Hepatocyte (in vitro differentiated cells): Measurements from ENCODE around the gene ZNF75A.

Experiments
- CTCF ChIP-seq: fragments of 200-600 bp; sonication (generic); IDR thresholded peaks from 2 replicates; pipeline ENCODE4 v1.5.1; 2016; ENCODE audit warnings: antibody characterized with exemption, mild to moderate bottlenecking; ENCODE audit not compliant: poor library complexity
- EZH2 ChIP-seq: fragments of 200-600 bp; sonication (generic); IDR thresholded peaks from 2 replicates; pipeline ENCODE4 v1.6.1; 2016; ENCODE audit warnings: antibody characterized with exemption, mild to moderate bottlenecking, borderline replicate concordance
- EZH2phosphoT487 ChIP-seq: fragments of 200-600 bp; sonication (generic); IDR thresholded peaks from one replicate; pipeline ENCODE4 v1.6.1; 2018; ENCODE audit warnings: antibody characterized with exemption, mild to moderate bottlenecking, low read depth, moderate library complexity; ENCODE audit not compliant: unreplicated experiment, severe bottlenecking

DNA sequence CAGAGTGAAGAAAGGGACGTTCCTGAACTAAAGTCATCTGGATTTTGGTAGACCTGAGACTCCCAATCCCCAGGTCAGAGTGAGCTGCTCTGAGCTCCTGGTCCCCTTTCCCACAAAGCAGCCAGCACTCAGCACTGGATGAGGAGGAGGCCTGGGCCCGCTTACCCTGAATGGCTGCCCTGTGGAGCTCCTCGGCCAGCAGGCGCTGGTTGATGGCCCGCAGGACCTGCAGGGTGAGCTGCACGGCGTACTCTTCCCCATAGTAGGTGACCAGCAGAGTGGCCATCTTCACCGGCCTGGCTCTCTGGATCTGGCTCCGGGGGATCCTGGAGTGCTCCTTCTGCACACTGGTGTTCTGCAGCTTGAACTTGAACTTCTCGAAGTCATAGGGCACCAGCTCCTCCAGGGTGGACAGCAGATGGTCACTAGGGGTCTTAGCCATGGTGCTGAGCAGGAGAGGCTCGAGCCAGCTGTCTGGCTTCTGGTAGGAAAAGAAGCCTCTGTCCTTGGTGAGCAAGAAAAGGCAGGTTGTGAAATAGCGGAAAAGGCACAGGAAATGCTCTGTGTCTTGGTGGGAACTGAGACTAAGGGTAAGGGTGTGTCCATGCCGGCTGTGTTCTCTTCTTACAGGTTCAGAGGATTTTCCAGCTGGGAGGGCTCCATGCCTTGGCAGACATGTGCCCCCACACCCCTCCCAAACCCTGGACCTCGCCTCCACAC lies 49.0 kb upstream of the ZNF75A start, which contains the start of gene MEFV:
- TF ChIP-seq CTCF, result no peak
- no peak for TF ChIP-seq EZH2
- no peak for TF ChIP-seq EZH2phosphoT487
